Progenitor cell of endocrine pancreas (in vitro differentiated cells): Measurements from ENCODE around the gene PCDHGC4. TPM values are rescaled to one million over a fixed set of nuclear protein-coding genes. Genes with fewer than 3 reads are reported as not detected.

Experiments used
- DNase-seq: peaks from one replicate; pipeline ENCODE4 v3.0.0; 2021; ENCODE audit warnings: low spot score; ENCODE audit not compliant: unreplicated experiment
- H3K27ac Mint-ChIP-seq: 2 replicates; pipeline ENCODE4 v1.8.0; 2021; ENCODE audit warnings: mild to moderate bottlenecking, moderate library complexity, mixed read lengths
- H3K27me3 Mint-ChIP-seq: 2 replicates; pipeline ENCODE4 v1.8.0; 2021; ENCODE audit warnings: mixed read lengths
- H3K36me3 Mint-ChIP-seq: 2 replicates; pipeline ENCODE4 v1.8.0; 2022; ENCODE audit warnings: mixed read lengths; ENCODE audit not compliant: insufficient read depth
- H3K4me1 Mint-ChIP-seq: 2 replicates; pipeline ENCODE4 v1.8.0; 2021; ENCODE audit warnings: low read depth, mixed read lengths
- H3K4me3 Mint-ChIP-seq: 2 replicates; pipeline ENCODE4 v1.8.0; 2021; ENCODE audit warnings: low read depth, mild to moderate bottlenecking, moderate library complexity, mixed read lengths
- H3K9me3 Mint-ChIP-seq: 2 replicates; pipeline ENCODE4 v1.8.0; 2021; ENCODE audit warnings: low read depth, mixed read lengths
- total RNA-seq: library from RNA; stranded (reverse); gene quantifications from 2 replicates; pipeline ENCODE4 v1.2.1, GENCODE V29; 2021
- TF ChIP-seq, protein P1 (sequence below): fragments of 200-600 bp; sonication (generic); IDR thresholded peaks from one replicate; pipeline ENCODE4 v1.5.0; 2021; ENCODE audit warnings: antibody characterized with exemption, mild to moderate bottlenecking; ENCODE audit not compliant: unreplicated experiment

The PCDHGC4 gene
- total RNA-seq, 1 donor from 2014 or later = 3.8 TPM

DNA sequence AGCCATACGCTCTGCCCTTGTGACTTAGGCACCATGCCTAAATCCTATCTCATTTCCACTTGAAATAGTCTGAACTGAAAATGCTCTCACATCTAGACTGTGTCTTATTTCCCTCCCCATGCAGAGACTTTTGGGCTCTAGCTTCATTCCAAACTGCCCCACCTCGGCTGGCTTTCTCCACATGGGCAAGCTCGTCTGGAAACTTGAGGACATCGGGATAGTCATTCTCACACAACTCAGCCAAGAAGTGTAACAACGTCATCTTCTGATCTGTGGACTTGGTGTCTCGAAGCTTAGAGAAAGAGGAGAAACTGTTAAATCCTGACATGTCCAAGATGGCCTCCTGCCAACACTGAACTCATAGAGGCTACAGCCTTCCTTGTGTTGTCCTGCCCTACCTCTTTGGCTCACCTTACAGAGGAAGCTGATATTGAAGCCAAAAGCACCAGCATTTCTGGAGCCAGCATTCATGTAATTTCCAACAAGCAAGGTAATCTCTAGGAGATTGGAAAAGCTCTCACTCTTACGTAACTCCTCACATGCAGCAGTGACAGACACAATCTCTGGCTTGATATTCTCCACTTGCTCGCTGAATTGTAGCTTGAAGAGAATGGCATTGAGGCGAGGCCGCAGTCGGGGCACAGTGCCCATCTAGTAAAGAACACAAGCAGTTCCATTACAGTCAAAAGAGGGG, 43.6 kb downstream of the PCDHGC4 start:
- Mint-ChIP-seq H3K4me1 (peaks cover 18% of the 10 kb centered on the region), H3K27ac (no peak overlapping the region), H3K27me3 (no peaks in the 10 kb centered on the region), H3K36me3 (peaks cover 25% of the 10 kb centered on the region), H3K4me3 (no peak overlapping the region), H3K9me3 (no peaks in the 10 kb centered on the region)
- TF ChIP-seq, protein P1, sequence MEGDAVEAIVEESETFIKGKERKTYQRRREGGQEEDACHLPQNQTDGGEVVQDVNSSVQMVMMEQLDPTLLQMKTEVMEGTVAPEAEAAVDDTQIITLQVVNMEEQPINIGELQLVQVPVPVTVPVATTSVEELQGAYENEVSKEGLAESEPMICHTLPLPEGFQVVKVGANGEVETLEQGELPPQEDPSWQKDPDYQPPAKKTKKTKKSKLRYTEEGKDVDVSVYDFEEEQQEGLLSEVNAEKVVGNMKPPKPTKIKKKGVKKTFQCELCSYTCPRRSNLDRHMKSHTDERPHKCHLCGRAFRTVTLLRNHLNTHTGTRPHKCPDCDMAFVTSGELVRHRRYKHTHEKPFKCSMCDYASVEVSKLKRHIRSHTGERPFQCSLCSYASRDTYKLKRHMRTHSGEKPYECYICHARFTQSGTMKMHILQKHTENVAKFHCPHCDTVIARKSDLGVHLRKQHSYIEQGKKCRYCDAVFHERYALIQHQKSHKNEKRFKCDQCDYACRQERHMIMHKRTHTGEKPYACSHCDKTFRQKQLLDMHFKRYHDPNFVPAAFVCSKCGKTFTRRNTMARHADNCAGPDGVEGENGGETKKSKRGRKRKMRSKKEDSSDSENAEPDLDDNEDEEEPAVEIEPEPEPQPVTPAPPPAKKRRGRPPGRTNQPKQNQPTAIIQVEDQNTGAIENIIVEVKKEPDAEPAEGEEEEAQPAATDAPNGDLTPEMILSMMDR = no peak
- no peak for DNase-seq

DNA sequence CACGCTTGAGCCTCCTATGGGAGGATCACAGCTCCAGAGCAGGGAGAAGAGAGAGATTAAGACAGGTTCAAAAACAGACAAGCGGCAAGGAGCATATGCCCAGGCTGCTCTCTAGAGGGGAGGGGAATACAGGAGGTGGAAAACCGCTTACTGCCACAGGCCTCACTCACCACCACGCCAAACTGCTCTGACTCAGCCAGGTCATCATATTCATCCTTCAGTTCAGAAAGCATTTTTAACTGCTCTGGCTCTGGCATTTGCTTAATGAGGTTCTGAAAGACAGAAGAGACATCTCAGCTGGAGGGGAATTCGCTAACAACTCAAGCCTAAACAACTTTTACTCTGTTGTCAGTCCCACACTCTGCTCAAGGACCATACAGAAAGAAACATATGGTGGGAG, 44.2 kb downstream of the PCDHGC4 start:
- Mint-ChIP-seq H3K4me1 (peaks cover 18% of the 10 kb centered on the region), H3K36me3 (peaks cover 26% of the 10 kb centered on the region), H3K9me3 (no peaks in the 10 kb centered on the region), H3K27ac (no peak overlapping the region), H3K4me3 (no peak overlapping the region), H3K27me3 (no peaks in the 10 kb centered on the region)
- TF ChIP-seq, protein P1 = no peak
- DNase-seq = no peak

DNA sequence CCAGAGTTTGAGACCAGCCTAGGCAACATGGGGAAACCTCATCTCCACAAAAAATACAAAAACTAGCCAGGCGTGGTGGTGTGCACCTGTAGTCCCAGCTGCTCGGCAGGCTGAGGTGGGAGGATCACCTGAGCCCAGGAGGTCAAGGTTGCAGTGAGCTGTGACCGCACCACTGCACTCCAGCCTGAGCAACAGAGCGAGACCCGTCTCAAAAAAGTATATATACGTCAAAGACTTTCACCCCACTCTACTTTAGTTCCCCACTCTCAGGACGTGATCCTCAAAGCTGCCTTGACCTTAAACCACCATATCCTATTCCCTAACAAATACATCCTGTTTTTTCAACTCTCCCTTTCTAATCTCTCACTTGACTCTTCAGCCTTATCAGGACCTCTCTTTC, 45.0 kb downstream of the PCDHGC4 start:
- Mint-ChIP-seq H3K4me1 (peaks cover 13% of the 10 kb centered on the region), H3K27ac (no peak overlapping the region), H3K4me3 (no peak overlapping the region), H3K36me3 (peaks cover 23% of the 10 kb centered on the region), H3K27me3 (no peaks in the 10 kb centered on the region), H3K9me3 (no peaks in the 10 kb centered on the region)
- DNase-seq = no peak
- TF ChIP-seq, protein P1 = no peak

- DNase-seq = no peak
- Mint-ChIP-seq H3K9me3 (no peaks in the 10 kb centered on the region), H3K27ac (no peak overlapping the region), H3K36me3 (peaks cover 15% of the 10 kb centered on the region), H3K27me3 (no peaks in the 10 kb centered on the region), H3K4me3 (no peak overlapping the region), H3K4me1 (no peaks in the 10 kb centered on the region)
- TF ChIP-seq, protein P1 = no peak
These were observed 47.9 kb downstream of the PCDHGC4 start for GRCh38 chr5:141532726-141533125.

GRCh38 chr5:141533897-141534296, 49.1 kb downstream of the PCDHGC4 start:
- Mint-ChIP-seq H3K27me3 (no peaks in the 10 kb centered on the region), H3K4me3 (no peak overlapping the region), H3K27ac (no peak overlapping the region), H3K4me1 (no peaks in the 10 kb centered on the region), H3K36me3 (peaks cover 7% of the 10 kb centered on the region), H3K9me3 (no peaks in the 10 kb centered on the region)
- TF ChIP-seq, protein P1 = no peak
- DNase-seq = no peak
